ENCODE data around the gene TEX264. TPM values are rescaled to one million over a fixed set of nuclear protein-coding genes. Genes with fewer than 3 reads are reported as not detected.

TEX264 gene
- total and polyA plus RNA-seq, 2 donors (not counting 1 experiment from before 2014, with no cell fraction given): 34.3 to 51.0 TPM

DNA sequence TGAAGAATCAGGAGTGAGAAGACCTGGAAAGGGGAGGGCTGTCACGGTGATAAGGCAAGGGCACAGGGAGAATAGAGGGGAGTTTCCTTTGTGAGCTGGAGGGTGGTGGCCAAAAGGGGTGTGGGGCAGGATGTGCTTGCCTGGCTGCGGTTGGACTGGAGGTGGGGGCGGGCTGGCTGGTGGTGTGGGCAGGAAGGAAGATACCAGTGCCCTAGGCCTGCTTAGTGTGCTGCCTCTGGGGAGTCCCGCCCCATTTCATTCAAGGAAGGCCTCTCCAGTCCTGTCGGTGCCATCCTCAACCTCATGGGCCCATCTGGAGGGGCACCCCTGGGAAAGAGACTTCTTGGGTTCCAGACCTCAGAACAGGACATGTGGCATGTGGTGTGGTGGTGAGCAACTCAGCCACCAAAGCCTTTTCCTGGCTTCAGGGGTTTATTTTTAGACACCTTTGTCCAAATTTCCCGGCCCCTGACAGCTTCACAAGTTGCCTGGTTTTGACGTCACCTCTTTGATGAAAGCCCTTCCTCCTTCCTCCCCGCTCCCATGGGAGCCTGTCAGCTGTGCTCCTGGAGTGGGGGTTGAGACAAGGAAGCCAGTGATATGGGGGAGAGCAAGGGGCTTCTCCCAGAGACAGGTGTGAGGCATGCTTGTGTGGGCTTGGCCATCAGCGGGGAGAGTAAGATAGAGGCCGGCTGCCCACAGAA, 15.6 kb downstream of the TEX264 start:
- H3K36me3 ChIP-seq (ENCODE audit: control insufficient read depth, insufficient read depth, low read length): peaks cover 7% of the 10 kb centered on the region
- DNase-seq (ENCODE audit: low read depth in 2 of 2): peak in 1 of 2 donors; percentile 47
- H3K4me2 ChIP-seq (ENCODE audit: extremely low read depth, insufficient read depth, low read length): no peak overlapping the region
- no peak overlapping the region for H3K4me3 ChIP-seq (replicated peaks in 1 of 4; ENCODE audit: control extremely low read depth in 1 of 4, insufficient read depth in 1 of 4, low read depth in 3 of 4, low read length in 4 of 4)
- TF ChIP-seq EZH2 (IDR thresholded peaks at IDR 0.05; ENCODE audit: low read length, missing control alignments): no peak
- TF ChIP-seq CTCF (conservative IDR thresholded peaks at IDR 0.05 in 1 of 2, IDR thresholded peaks at IDR 0.05 in 1 of 2; ENCODE audit: low read depth in 1 of 2, low read length in 2 of 2): no peak
- no peaks in the 10 kb centered on the region for H3K79me2 ChIP-seq (ENCODE audit: control insufficient read depth, insufficient read depth, low read length)
- no peaks in the 10 kb centered on the region for H3K27me3 ChIP-seq (ENCODE audit: control insufficient read depth, insufficient read depth, low read length)
- H4K20me1 ChIP-seq (ENCODE audit: control insufficient read depth, extremely low read depth, insufficient read depth, low read length): no peaks in the 10 kb centered on the region
- H2AFZ ChIP-seq (ENCODE audit: low read length): no peak overlapping the region
- no peaks in the 10 kb centered on the region for H3K9me3 ChIP-seq (ENCODE audit: control insufficient read depth, insufficient read depth, low read depth, low read length)
- H3K27ac ChIP-seq (ENCODE audit: insufficient read depth, low read length): no peak overlapping the region
- no peak overlapping the region for H3K9ac ChIP-seq (ENCODE audit: insufficient read depth, low read length)
- H3K4me1 ChIP-seq (ENCODE audit: control insufficient read depth, extremely low read depth, insufficient read depth, low read length): no peaks in the 10 kb centered on the region

DNA sequence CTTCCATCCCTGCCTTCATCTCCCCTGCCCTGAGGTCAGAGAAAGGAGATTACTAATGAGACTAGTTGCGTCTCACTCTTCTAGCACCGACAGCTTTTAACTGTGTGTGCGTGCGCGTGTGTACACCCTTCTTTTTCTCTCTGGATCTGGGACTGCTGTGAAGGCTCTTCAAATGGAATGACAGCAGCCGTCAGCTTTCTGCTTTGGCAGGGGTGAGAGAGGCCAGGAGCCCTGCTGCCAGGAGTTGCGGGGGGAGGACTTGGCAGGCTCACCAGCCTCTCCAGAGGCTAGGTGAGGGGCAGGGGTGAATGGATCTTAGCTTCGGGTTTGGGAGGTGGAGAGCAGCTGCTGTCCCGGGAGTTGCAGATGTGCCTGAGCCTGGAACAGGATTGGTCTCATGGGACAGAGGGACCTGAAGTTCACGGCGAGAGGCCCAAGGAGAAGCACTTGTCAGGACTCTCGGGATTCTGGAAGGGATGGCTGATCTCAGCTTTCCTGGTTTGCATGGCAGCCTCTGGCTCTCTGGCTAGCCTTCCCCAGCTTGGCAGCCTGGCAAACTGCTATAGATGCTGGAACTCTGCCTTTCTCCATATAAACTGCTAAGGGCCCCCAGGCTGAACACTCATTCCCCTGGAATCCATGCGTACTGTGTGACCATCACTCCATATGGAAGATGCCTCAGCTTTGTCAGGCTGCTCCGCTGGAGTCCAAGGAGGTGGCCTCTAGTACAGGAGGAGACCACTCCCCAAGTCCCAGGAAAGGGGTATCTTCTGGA, 16.6 kb downstream of the TEX264 start:
- Histone ChIP-seq H3K9ac (ENCODE audit: insufficient read depth, low read length) (no peak overlapping the region), H3K79me2 (ENCODE audit: control insufficient read depth, insufficient read depth, low read length) (no peaks in the 10 kb centered on the region), H2AFZ (ENCODE audit: low read length) (no peak overlapping the region), H3K36me3 (ENCODE audit: control insufficient read depth, insufficient read depth, low read length) (peaks cover 9% of the 10 kb centered on the region), H3K9me3 (ENCODE audit: control insufficient read depth, insufficient read depth, low read depth, low read length) (no peaks in the 10 kb centered on the region), H3K4me1 (ENCODE audit: control insufficient read depth, extremely low read depth, insufficient read depth, low read length) (no peaks in the 10 kb centered on the region), H3K4me3 (replicated peaks in 1 of 4; ENCODE audit: control extremely low read depth in 1 of 4, insufficient read depth in 1 of 4, low read depth in 3 of 4, low read length in 4 of 4) (no peak overlapping the region), H4K20me1 (ENCODE audit: control insufficient read depth, extremely low read depth, insufficient read depth, low read length) (no peaks in the 10 kb centered on the region), H3K27me3 (ENCODE audit: control insufficient read depth, insufficient read depth, low read length) (no peaks in the 10 kb centered on the region), H3K4me2 (ENCODE audit: extremely low read depth, insufficient read depth, low read length) (no peak overlapping the region), H3K27ac (ENCODE audit: insufficient read depth, low read length) (no peak overlapping the region)
- peak in 1 of 2 donors; percentile 12 for DNase-seq (ENCODE audit: low read depth in 2 of 2)
- TF ChIP-seq EZH2 (IDR thresholded peaks at IDR 0.05; ENCODE audit: low read length, missing control alignments): no peak
- no peak for TF ChIP-seq CTCF (conservative IDR thresholded peaks at IDR 0.05 in 1 of 2, IDR thresholded peaks at IDR 0.05 in 1 of 2; ENCODE audit: low read depth in 1 of 2, low read length in 2 of 2)

- H3K4me3 ChIP-seq (replicated peaks in 1 of 4; ENCODE audit: control extremely low read depth in 1 of 4, insufficient read depth in 1 of 4, low read depth in 3 of 4, low read length in 4 of 4): no peak overlapping the region
- H4K20me1 ChIP-seq (ENCODE audit: control insufficient read depth, extremely low read depth, insufficient read depth, low read length): no peaks in the 10 kb centered on the region
- H3K9me3 ChIP-seq (ENCODE audit: control insufficient read depth, insufficient read depth, low read depth, low read length): no peaks in the 10 kb centered on the region
- H3K27me3 ChIP-seq (ENCODE audit: control insufficient read depth, insufficient read depth, low read length): no peaks in the 10 kb centered on the region
- H3K4me1 ChIP-seq (ENCODE audit: control insufficient read depth, extremely low read depth, insufficient read depth, low read length): no peaks in the 10 kb centered on the region
- TF ChIP-seq EZH2 (IDR thresholded peaks at IDR 0.05; ENCODE audit: low read length, missing control alignments) (no peak), CTCF (conservative IDR thresholded peaks at IDR 0.05 in 1 of 2, IDR thresholded peaks at IDR 0.05 in 1 of 2; ENCODE audit: low read depth in 1 of 2, low read length in 2 of 2) (no peak)
- peaks cover 10% of the 10 kb centered on the region for H3K36me3 ChIP-seq (ENCODE audit: control insufficient read depth, insufficient read depth, low read length)
- H2AFZ ChIP-seq (ENCODE audit: low read length): no peak overlapping the region
- H3K79me2 ChIP-seq (ENCODE audit: control insufficient read depth, insufficient read depth, low read length): no peaks in the 10 kb centered on the region
- H3K9ac ChIP-seq (ENCODE audit: insufficient read depth, low read length): no peak overlapping the region
- no peak for DNase-seq (ENCODE audit: low read depth in 2 of 2)
- H3K27ac ChIP-seq (ENCODE audit: insufficient read depth, low read length): no peak overlapping the region
- no peak overlapping the region for H3K4me2 ChIP-seq (ENCODE audit: extremely low read depth, insufficient read depth, low read length)
Measured at GRCh38 chr3:51688206-51688600, 17.2 kb downstream of the TEX264 start.

Data from fibroblast of lung (primary cell).